ENCODE data around the gene ANTXRL.

GRCh38 chr10:46250481-46250880, 36.3 kb upstream of the ANTXRL start:
- TF ChIP-seq CTCF (conservative IDR thresholded peaks at IDR 0.05; ENCODE audit: low read length) (no peak), EZH2phosphoT487 (IDR thresholded peaks at IDR 0.05; ENCODE audit: borderline replicate concordance, low read depth, low read length) (no peak)
